Smooth muscle cell (in vitro differentiated cells): ENCODE data around the gene CNOT6. TPM values are rescaled to one million over a fixed set of nuclear protein-coding genes. Genes with fewer than 3 reads are reported as not detected.

Experiments used
- DNase-seq: peaks from one replicate; lab custom pipeline; 2025; ENCODE audit not compliant: unreplicated experiment; lab: John Stamatoyannopoulos, UW
- H2AFZ ChIP-seq: fragments of 200-600 bp; sonication (generic); 2 replicates; pipeline ENCODE4 v1.6.0; 2016; ENCODE audit warnings: antibody characterized with exemption, low read depth, mild to moderate bottlenecking
- H3F3A ChIP-seq: fragments of 200-600 bp; sonication (generic); 2 replicates; pipeline ENCODE4 v1.6.0; 2017; ENCODE audit warnings: antibody characterized with exemption, low read depth
- H3K27ac ChIP-seq: fragments of 200-600 bp; sonication (generic); 2 replicates; pipeline ENCODE4 v1.5.1; 2016; ENCODE audit warnings: low read depth, mild to moderate bottlenecking
- H3K27me3 ChIP-seq: fragments of 200-600 bp; sonication (generic); 2 replicates; pipeline ENCODE4 v1.6.1; 2016; ENCODE audit warnings: low read depth, mild to moderate bottlenecking
- H3K36me3 ChIP-seq: fragments of 200-600 bp; sonication (generic); 2 replicates; pipeline ENCODE4 v1.5.1; 2016; ENCODE audit warnings: low read depth
- H3K4me1 ChIP-seq: fragments of 200-600 bp; sonication (generic); 2 replicates; pipeline ENCODE4 v1.5.1; 2016; ENCODE audit warnings: low read depth
- H3K4me2 ChIP-seq: fragments of 200-600 bp; sonication (generic); 2 replicates; pipeline ENCODE4 v1.6.0; 2016; ENCODE audit warnings: mild to moderate bottlenecking
- H3K4me3 ChIP-seq: fragments of 200-600 bp; sonication (generic); 2 replicates; pipeline ENCODE4 v1.5.1; 2016; ENCODE audit warnings: mild to moderate bottlenecking
- H3K79me2 ChIP-seq: fragments of 200-600 bp; sonication (generic); 2 replicates; pipeline ENCODE4 v1.6.0; 2016; ENCODE audit warnings: low read depth, mild to moderate bottlenecking
- H3K9ac ChIP-seq: fragments of 200-600 bp; sonication (generic); 2 replicates; pipeline ENCODE4 v1.6.0; 2016; ENCODE audit warnings: low read depth
- H3K9me3 ChIP-seq: fragments of 200-600 bp; sonication (generic); replicated peaks from 2 replicates; pipeline ENCODE4 v1.5.1; 2016; ENCODE audit warnings: low read depth
- H4K20me1 ChIP-seq: fragments of 200-600 bp; sonication (generic); 2 replicates; pipeline ENCODE4 v1.6.0; 2016; ENCODE audit warnings: low read depth
- WGBS: methylation state at CpG from one replicate; pipeline ENCODE4 v1.1.7; 2016; ENCODE audit warnings: low lambda C conversion rate; 5-methylcytosine and 5-hydroxymethylcytosine counted together
- polyA plus RNA-seq: library from polyadenylated mRNA; unstranded; fragments of >200 nt; fragmentation: Nextera tagmentation; extraction: Ambion mirVana; gene quantifications from 2 replicates; pipeline ENCODE4 v1.2.1, GENCODE V29; 2016
- total RNA-seq: library from RNA; depleted of rRNA; stranded (reverse); fragments of >200 nt; gene quantifications from 2 replicates; pipeline ENCODE4 v1.2.3, GENCODE V29; 2014
- TF ChIP-seq, protein P1 (sequence below): fragments of 200-600 bp; sonication (generic); IDR thresholded peaks from 2 replicates; pipeline ENCODE4 v1.5.1; 2017; ENCODE audit warnings: borderline replicate concordance, mild to moderate bottlenecking, antibody characterized with exemption; ENCODE audit not compliant: insufficient read depth, poor library complexity, severe bottlenecking

The CNOT6 gene
- total and polyA plus RNA-seq, 2 experiments from 2014 or later, result 6.2 to 19.7 TPM

DNA sequence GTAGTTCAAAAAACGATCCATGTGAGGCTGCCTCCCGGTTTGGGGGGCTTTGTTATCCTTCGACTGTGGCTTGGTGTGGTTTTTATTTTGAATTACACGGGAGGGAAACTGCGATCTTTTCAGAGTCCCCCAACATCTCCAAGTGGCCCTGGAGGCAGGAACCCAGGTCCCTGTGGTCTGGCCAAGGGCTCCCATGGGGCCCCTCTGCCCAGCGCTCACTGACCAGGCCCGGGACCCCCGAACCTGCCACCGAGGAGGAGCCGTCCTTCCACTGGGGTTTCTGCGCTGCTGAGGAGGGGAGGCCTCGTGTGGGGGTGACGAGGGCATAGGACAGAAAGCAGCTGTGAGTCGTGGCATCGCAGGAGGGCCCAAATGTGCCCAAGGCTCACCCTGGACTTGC lies 115.2 kb downstream of the CNOT6 start:
- WGBS, result 93% methylated on average over 15 of the region's 15 CpGs
- H3K79me2 ChIP-seq, result no peaks in the 10 kb centered on the region
- H3K27me3 ChIP-seq, result no peaks in the 10 kb centered on the region
- no peak overlapping the region for H2AFZ ChIP-seq
- TF ChIP-seq, protein P1, sequence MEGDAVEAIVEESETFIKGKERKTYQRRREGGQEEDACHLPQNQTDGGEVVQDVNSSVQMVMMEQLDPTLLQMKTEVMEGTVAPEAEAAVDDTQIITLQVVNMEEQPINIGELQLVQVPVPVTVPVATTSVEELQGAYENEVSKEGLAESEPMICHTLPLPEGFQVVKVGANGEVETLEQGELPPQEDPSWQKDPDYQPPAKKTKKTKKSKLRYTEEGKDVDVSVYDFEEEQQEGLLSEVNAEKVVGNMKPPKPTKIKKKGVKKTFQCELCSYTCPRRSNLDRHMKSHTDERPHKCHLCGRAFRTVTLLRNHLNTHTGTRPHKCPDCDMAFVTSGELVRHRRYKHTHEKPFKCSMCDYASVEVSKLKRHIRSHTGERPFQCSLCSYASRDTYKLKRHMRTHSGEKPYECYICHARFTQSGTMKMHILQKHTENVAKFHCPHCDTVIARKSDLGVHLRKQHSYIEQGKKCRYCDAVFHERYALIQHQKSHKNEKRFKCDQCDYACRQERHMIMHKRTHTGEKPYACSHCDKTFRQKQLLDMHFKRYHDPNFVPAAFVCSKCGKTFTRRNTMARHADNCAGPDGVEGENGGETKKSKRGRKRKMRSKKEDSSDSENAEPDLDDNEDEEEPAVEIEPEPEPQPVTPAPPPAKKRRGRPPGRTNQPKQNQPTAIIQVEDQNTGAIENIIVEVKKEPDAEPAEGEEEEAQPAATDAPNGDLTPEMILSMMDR, result no peak
- no peaks in the 10 kb centered on the region for H3K9me3 ChIP-seq
- H3K4me1 ChIP-seq, result no peaks in the 10 kb centered on the region
- no peak overlapping the region for H3K27ac ChIP-seq
- H3K4me3 ChIP-seq, result no peak overlapping the region
- no peak overlapping the region for H3K4me2 ChIP-seq
- no peak for DNase-seq
- no peaks in the 10 kb centered on the region for H3F3A ChIP-seq
- no peak overlapping the region for H3K9ac ChIP-seq
- no peaks in the 10 kb centered on the region for H3K36me3 ChIP-seq
- no peaks in the 10 kb centered on the region for H4K20me1 ChIP-seq

DNA sequence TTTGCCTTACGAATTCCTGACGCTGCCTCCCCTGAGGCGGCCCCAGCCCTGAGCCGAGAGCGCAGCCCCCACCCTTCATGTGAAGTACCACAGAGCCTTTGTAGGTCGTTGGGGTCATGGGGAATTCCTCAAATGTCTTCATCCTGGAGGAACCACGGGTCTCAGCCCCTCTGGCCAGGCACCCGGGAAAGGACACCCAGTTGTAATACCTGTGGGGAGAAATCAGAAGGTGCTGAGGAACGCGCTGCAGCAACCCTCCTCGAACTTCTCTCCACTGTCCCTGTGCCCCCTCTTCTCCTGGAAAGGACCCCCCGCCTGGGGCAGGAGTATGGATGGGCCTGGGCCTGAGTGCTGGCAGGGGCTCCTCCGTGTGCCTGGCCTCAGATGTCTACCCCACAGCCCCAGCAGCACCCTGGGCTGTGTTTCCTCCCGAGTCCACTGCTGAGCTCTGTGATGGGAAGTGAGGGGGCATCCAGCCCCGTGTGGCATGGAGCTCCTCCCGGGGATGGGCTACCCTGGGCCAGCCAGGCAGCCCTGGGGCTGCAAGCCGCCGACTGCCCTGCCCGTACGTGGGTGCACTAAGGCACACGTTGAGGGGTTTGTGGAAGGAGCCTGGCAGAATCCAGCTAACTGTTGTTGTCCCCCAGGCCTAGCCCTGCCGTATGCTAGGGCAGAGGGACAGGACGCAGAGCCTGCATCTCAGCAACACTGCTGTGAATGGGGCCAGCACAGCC lies 115.8 kb downstream of the CNOT6 start:
- Histone ChIP-seq H3K36me3 (no peaks in the 10 kb centered on the region), H3K4me2 (no peak overlapping the region), H3K27me3 (no peaks in the 10 kb centered on the region), H3K4me3 (no peak overlapping the region), H3K27ac (no peak overlapping the region), H3K4me1 (no peaks in the 10 kb centered on the region), H3K9me3 (no peaks in the 10 kb centered on the region), H3F3A (no peaks in the 10 kb centered on the region), H2AFZ (no peak overlapping the region), H3K79me2 (no peaks in the 10 kb centered on the region), H3K9ac (no peak overlapping the region), H4K20me1 (no peaks in the 10 kb centered on the region)
- no peak for DNase-seq
- TF ChIP-seq, protein P1, result no peak
- 92% methylated on average over 23 of the region's 23 CpGs for WGBS

DNA sequence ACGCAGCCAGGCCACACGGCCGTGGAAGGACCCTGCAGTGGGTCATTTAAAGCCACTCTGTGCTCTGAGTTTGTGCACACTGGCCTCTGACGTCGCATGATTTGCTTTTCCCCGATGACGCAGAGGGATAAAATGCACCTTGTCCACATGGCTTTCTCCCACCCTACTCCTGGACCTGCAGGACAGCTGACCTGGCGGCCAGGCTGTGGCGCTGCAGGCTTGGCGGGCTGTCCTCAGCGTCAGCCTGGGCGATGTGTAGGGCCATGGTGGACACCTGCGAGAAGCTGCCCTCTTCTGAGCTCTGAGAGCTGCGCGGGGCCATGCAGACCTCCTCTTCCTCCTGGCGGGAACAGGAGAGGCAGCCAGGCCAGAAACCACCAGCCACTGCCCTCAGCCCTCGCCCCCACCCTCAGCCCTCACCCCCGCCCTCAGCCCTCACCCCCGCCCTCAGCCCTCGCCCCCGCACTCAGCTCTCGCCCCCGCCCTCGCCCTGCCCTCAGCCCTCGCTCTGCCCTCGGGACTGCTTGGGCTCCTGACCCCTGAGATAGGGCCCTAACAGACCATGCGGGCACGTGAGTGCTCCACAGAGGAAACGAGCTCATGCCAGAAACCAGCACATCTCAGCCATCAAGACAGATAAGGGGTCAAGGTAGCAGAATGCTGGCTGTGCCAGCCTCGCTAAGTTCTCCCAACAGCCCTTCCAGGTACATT lies 117.1 kb downstream of the CNOT6 start:
- H3K4me2 ChIP-seq, result no peak overlapping the region
- TF ChIP-seq, protein P1, result no peak
- H3K9me3 ChIP-seq, result no peaks in the 10 kb centered on the region
- H3K27ac ChIP-seq, result no peak overlapping the region
- no peaks in the 10 kb centered on the region for H3K79me2 ChIP-seq
- H3K27me3 ChIP-seq, result no peaks in the 10 kb centered on the region
- no peak overlapping the region for H2AFZ ChIP-seq
- no peaks in the 10 kb centered on the region for H3K36me3 ChIP-seq
- 87% methylated on average over 22 of the region's 30 CpGs for WGBS
- H3K4me1 ChIP-seq, result no peaks in the 10 kb centered on the region
- DNase-seq, result no peak
- H4K20me1 ChIP-seq, result no peaks in the 10 kb centered on the region
- no peaks in the 10 kb centered on the region for H3F3A ChIP-seq
- H3K9ac ChIP-seq, result no peak overlapping the region
- H3K4me3 ChIP-seq, result no peak overlapping the region
